GM10248 (cell line): Measurements from ENCODE around the gene LRBA.

Experiments used
- CTCF ChIA-PET: fragments of 300-600 bp; sonication (Branson Sonifier 250); formaldehyde crosslinking; extraction: SDS; loops from one replicate; lab custom pipeline; 2021; ENCODE audit warnings: antibody characterized with exemption; lab: Yijun Ruan, JAX
- POLR2A ChIA-PET: fragments of 350-650 bp; sonication (Branson Sonifier 250); formaldehyde crosslinking; extraction: SDS; loops from one replicate; lab custom pipeline; 2020; ENCODE audit warnings: antibody characterized with exemption; lab: Yijun Ruan, JAX
- DNase-seq: peaks from one replicate; pipeline ENCODE4 v3.0.0; 2012; ENCODE audit errors: extremely low spot score
- CTCF ChIP-seq: IDR thresholded peaks from 2 replicates; pipeline ENCODE4 v1.5.1; 2012; ENCODE audit warnings: mild to moderate bottlenecking, low read depth; ENCODE audit errors: extremely low read depth, missing control alignments, control extremely low read depth

LRBA gene

GRCh38 chr4:150321113-150321512 is 694.0 kb downstream of the LRBA start:
- ChIA-PET POLR2A (no interaction called here), CTCF (interaction anchor here (1.3 kb wide), 1 partner anchor 10 kb away, joined by 3 read pairs; no protein-coding TSS in a partner anchor)
- no peak for TF ChIP-seq CTCF
- no peak for DNase-seq

- DNase-seq = no peak
- POLR2A ChIA-PET = no interaction called here
- TF ChIP-seq CTCF = no peak
- CTCF ChIA-PET = interaction anchor here (1.1 to 2.0 kb wide), 5 partner anchors 10 to 34 kb away, joined by 3 to 7 read pairs (median 5); no protein-coding TSS in a partner anchor
Observed at GRCh38 chr4:150318971-150319370, 696.1 kb downstream of the LRBA start.

- ChIA-PET POLR2A (no interaction called here), CTCF (interaction anchor here (1.1 to 2.0 kb wide), 5 partner anchors 9 to 34 kb away, joined by 3 to 7 read pairs (median 5); no protein-coding TSS in a partner anchor)
- TF ChIP-seq CTCF = no peak
- DNase-seq = no peak
Observed at GRCh38 chr4:150318527-150318926, 696.6 kb downstream of the LRBA start.

- CTCF ChIA-PET = interaction anchor here (0.9 to 1.8 kb wide), 5 partner anchors 8 to 15 kb away, joined by 3 to 4 read pairs (median 3); no protein-coding TSS in a partner anchor
- DNase-seq = no peak
- POLR2A ChIA-PET = no interaction called here
- TF ChIP-seq CTCF = no peak
Observed at GRCh38 chr4:150316332-150317205, 698.5 kb downstream of the LRBA start.

- POLR2A ChIA-PET = no interaction called here
- TF ChIP-seq CTCF = no peak
- CTCF ChIA-PET = interaction anchor here (0.9 to 1.9 kb wide), 8 partner anchors 9 to 52 kb away, joined by 3 to 4 read pairs (median 3); no protein-coding TSS in a partner anchor
- no peak for DNase-seq
Observed at GRCh38 chr4:150315691-150316090, 699.4 kb downstream of the LRBA start.

DNA sequence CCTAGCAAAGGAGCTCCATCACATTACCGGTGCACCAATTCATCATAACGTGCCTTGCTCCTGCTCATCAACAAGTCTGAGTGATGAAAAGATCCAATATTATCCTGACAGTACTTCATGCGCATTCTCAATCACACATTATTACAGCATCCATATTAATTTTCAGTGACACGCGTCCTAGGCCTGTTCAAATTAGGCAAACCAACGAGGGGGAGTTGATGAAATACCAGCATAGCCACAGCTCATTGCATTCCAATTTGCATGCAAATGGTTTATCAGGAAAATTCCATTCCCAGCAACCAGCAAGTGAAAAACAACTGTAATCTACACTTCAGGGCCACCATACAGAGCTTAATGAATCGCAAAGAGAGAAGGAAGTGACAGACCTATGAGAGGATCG is 699.9 kb downstream of the LRBA start:
- CTCF ChIA-PET = interaction anchor here (1.0 to 1.9 kb wide), 7 partner anchors 9 to 51 kb away, joined by 3 to 4 read pairs (median 3); no protein-coding TSS in a partner anchor
- no peak for TF ChIP-seq CTCF

More for the DNA sequence above, 699.9 kb downstream of the LRBA start:
- DNase-seq = no peak
- POLR2A ChIA-PET = no interaction called here
